K562 (cell line): Measurements from ENCODE around the gene ANXA3. TPM values are rescaled to one million over a fixed set of nuclear protein-coding genes. Genes with fewer than 3 reads are reported as not detected.

Experiments
- ATF7 ChIP-seq: fragments of 450-650 bp; IDR thresholded peaks from 2 replicates; pipeline ENCODE4 v1.7.1; 2014; ENCODE audit warnings: mild to moderate bottlenecking, moderate library complexity
- BCOR ChIP-seq: fragments of 450-650 bp; IDR thresholded peaks from 2 replicates; pipeline ENCODE4 v1.6.1; 2016
- ELF2 ChIP-seq: fragments of 250-450 bp; sonication (Bioruptor Pico); IDR thresholded peaks from 2 replicates; pipeline ENCODE4 v1.5.0; 2021; ENCODE audit warnings: mild to moderate bottlenecking
- HNRNPUL1 ChIP-seq: fragments of 200-400 bp; formaldehyde crosslinking; IDR thresholded peaks from 2 replicates; pipeline ENCODE4 v1.6.1; 2017; ENCODE audit warnings: low read length
- NCOA6 ChIP-seq: fragments of 450-650 bp; IDR thresholded peaks from 2 replicates; pipeline ENCODE4 v1.6.1; 2017; ENCODE audit warnings: mild to moderate bottlenecking
- NR2C2 ChIP-seq, 2 experiments: fragments of 200-800 bp in 1 of 2; sonication (Bioruptor generic) in 1 of 2; sonication (generic) in 1 of 2; formaldehyde crosslinking in 1 of 2; IDR thresholded peaks; 2 replicates each; pipeline versions ENCODE4 v1.6.1 to v1.8.0; 2016 to 2022; ENCODE audit warnings: mild to moderate bottlenecking in 1 of 2, missing compliant biosample characterization in 1 of 2, missing genetic modification characterization in 1 of 2, missing genetic modification reagents in 1 of 2
- SIX5 ChIP-seq, 2 experiments: IDR thresholded peaks; 2 replicates each; pipeline ENCODE4 v1.6.1; 2011; ENCODE audit warnings: low read length in 2 of 2, borderline replicate concordance in 1 of 2, low read depth in 1 of 2, mild to moderate bottlenecking in 1 of 2, moderate library complexity in 1 of 2; ENCODE audit not compliant: insufficient read depth in 1 of 2
- SMARCE1 ChIP-seq: fragments of 450-650 bp; IDR thresholded peaks from 2 replicates; pipeline ENCODE4 v1.7.1; 2016; ENCODE audit warnings: mild to moderate bottlenecking
- TAF1 ChIP-seq: IDR thresholded peaks from 2 replicates; pipeline ENCODE4 v1.6.1; 2011; ENCODE audit warnings: mild to moderate bottlenecking, low read length, moderate library complexity; ENCODE audit not compliant: insufficient read depth, control insufficient read depth, severe bottlenecking; ENCODE audit errors: extremely low read depth
- ZNF165 ChIP-seq: fragments of 250-450 bp; sonication (Bioruptor Pico); IDR thresholded peaks from 2 replicates; pipeline ENCODE4 v1.4.0; 2020; ENCODE audit warnings: borderline replicate concordance
- ZNF584 ChIP-seq: fragments of 200-800 bp; sonication (Bioruptor generic); IDR thresholded peaks from 2 replicates; pipeline ENCODE4 v1.6.1; 2016; ENCODE audit warnings: low read depth, mild to moderate bottlenecking, missing genetic modification characterization, missing compliant biosample characterization
- polyA plus RNA-seq, 8 experiments: library from polyadenylated mRNA; depleted of rRNA in 4 of 8; stranded (reverse) in 5 of 8; unstranded in 3 of 8; fragments of >200 nt; fragmentation: Nextera tagmentation in 2 of 8; fragmentation: Illumina TruSeq in 1 of 8; extraction: Ambion mirVana in 2 of 8; extraction: Trizol in 1 of 8; gene quantifications; 2 replicates each; pipeline versions ENCODE4 v1.2.1 to v1.2.3, GENCODE V29; 2011 to 2014; ENCODE audit warnings: inconsistent platforms in 1 of 8, missing spikeins in 1 of 8
- total RNA-seq, 7 experiments: library from RNA; depleted of rRNA in 6 of 7; stranded (reverse); fragments of >200 nt in 6 of 7; fragmentation: Illumina TruSeq in 2 of 7; extraction: Trizol in 2 of 7; gene quantifications; 2 replicates each; pipeline versions ENCODE4 v1.2.1 to v1.2.3, GENCODE V29; 2011 to 2021; ENCODE audit warnings: low replicate concordance in 1 of 7
- TF ChIP-seq, protein P1 (sequence below): fragments of 200-800 bp; sonication (Bioruptor generic); IDR thresholded peaks from 2 replicates; pipeline ENCODE4 v1.6.1; 2016; ENCODE audit warnings: missing genetic modification characterization, missing compliant biosample characterization
- TF ChIP-seq, protein P2 (sequence below), 2 experiments: fragments of 450-650 bp; IDR thresholded peaks; 2 replicates each; pipeline ENCODE4 v1.6.1; 2016
- TF ChIP-seq, protein P3 (sequence below): fragments of 250-450 bp; sonication (Bioruptor Pico); IDR thresholded peaks from 2 replicates; pipeline ENCODE4 v1.6.1; 2021; ENCODE audit warnings: mild to moderate bottlenecking
- TF ChIP-seq, protein P4 (sequence below): fragments of 200-800 bp; sonication (Bioruptor generic); IDR thresholded peaks from 2 replicates; pipeline ENCODE4 v1.6.1; 2017; ENCODE audit warnings: missing genetic modification characterization, missing compliant biosample characterization
- TF ChIP-seq, protein P5 (sequence below), 2 experiments: fragments of 450-650 bp; conservative IDR thresholded peaks; 2 replicates each; pipeline ENCODE4 v1.6.1; 2017; ENCODE audit warnings: mild to moderate bottlenecking in 2 of 2, moderate library complexity in 2 of 2

The ANXA3 gene
- total and polyA plus RNA-seq, 9 of the 15 experiments (the other 6 are each of a cell fraction or from before 2014, with no cell fraction given): 6.3 to 15.5 (median 9.8) TPM

DNA sequence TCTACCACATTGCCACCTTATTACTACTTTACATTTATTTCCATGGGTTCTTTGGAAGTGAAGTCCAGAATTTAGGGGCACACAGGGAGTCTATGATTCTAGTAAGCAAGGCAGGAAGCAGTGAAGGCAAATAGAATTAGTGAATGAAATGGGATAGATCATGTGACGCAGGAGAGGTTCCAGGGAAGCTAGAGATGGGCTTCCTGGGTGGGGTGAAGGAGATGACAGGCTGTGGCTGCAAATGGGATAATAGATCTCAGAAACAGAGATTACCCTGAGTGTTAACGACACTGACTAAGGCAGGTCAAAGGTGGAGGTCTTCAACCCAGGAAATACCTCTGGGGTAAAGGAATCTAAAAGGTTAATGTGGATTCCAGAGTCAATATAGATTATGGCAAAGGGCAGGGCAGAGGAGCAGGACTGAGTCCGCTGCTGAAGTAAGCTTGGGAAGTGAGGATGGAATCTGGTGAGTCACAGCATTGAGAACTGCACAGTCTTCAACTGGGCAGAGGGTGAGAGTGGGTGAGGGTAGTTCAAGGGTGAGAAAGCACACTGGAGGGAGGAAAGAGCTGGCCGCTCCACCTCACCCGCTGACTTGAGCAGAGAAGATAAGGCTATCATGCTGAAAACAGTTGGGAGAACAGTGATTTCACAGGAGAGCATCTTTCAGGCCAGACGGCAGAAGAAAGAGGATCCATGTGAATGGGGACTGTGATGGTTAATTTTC, 70.8 kb downstream of the ANXA3 start (continued):
- TF ChIP-seq, protein P1, sequence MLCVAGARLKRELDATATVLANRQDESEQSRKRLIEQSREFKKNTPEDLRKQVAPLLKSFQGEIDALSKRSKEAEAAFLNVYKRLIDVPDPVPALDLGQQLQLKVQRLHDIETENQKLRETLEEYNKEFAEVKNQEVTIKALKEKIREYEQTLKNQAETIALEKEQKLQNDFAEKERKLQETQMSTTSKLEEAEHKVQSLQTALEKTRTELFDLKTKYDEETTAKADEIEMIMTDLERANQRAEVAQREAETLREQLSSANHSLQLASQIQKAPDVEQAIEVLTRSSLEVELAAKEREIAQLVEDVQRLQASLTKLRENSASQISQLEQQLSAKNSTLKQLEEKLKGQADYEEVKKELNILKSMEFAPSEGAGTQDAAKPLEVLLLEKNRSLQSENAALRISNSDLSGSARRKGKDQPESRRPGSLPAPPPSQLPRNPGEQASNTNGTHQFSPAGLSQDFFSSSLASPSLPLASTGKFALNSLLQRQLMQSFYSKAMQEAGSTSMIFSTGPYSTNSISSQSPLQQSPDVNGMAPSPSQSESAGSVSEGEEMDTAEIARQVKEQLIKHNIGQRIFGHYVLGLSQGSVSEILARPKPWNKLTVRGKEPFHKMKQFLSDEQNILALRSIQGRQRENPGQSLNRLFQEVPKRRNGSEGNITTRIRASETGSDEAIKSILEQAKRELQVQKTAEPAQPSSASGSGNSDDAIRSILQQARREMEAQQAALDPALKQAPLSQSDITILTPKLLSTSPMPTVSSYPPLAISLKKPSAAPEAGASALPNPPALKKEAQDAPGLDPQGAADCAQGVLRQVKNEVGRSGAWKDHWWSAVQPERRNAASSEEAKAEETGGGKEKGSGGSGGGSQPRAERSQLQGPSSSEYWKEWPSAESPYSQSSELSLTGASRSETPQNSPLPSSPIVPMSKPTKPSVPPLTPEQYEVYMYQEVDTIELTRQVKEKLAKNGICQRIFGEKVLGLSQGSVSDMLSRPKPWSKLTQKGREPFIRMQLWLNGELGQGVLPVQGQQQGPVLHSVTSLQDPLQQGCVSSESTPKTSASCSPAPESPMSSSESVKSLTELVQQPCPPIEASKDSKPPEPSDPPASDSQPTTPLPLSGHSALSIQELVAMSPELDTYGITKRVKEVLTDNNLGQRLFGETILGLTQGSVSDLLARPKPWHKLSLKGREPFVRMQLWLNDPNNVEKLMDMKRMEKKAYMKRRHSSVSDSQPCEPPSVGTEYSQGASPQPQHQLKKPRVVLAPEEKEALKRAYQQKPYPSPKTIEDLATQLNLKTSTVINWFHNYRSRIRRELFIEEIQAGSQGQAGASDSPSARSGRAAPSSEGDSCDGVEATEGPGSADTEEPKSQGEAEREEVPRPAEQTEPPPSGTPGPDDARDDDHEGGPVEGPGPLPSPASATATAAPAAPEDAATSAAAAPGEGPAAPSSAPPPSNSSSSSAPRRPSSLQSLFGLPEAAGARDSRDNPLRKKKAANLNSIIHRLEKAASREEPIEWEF (CRISPR knock-in tag): no peak
- TF ChIP-seq, protein P2, sequence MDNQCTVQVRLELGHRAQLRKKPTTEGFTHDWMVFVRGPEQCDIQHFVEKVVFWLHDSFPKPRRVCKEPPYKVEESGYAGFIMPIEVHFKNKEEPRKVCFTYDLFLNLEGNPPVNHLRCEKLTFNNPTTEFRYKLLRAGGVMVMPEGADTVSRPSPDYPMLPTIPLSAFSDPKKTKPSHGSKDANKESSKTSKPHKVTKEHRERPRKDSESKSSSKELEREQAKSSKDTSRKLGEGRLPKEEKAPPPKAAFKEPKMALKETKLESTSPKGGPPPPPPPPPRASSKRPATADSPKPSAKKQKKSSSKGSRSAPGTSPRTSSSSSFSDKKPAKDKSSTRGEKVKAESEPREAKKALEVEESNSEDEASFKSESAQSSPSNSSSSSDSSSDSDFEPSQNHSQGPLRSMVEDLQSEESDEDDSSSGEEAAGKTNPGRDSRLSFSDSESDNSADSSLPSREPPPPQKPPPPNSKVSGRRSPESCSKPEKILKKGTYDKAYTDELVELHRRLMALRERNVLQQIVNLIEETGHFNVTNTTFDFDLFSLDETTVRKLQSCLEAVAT (IDR thresholded peaks at IDR 0.05): 0 out of 4 replicates have a peak, but pooled peaks of 1 of the 2 experiments have one; percentile 30
- TF ChIP-seq SMARCE1: peak; percentile 79
- TF ChIP-seq, protein P3, sequence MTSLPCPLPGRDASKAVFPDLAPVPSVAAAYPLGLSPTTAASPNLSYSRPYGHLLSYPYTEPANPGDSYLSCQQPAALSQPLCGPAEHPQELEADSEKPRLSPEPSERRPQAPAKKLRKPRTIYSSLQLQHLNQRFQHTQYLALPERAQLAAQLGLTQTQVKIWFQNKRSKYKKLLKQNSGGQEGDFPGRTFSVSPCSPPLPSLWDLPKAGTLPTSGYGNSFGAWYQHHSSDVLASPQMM: no peak
- TF ChIP-seq, protein P4, sequence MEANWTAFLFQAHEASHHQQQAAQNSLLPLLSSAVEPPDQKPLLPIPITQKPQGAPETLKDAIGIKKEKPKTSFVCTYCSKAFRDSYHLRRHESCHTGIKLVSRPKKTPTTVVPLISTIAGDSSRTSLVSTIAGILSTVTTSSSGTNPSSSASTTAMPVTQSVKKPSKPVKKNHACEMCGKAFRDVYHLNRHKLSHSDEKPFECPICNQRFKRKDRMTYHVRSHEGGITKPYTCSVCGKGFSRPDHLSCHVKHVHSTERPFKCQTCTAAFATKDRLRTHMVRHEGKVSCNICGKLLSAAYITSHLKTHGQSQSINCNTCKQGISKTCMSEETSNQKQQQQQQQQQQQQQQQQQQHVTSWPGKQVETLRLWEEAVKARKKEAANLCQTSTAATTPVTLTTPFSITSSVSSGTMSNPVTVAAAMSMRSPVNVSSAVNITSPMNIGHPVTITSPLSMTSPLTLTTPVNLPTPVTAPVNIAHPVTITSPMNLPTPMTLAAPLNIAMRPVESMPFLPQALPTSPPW: peak; percentile 36; the same call in 1 of the 2 replicates
- peak; percentile 70; the same call in 1 of the 2 replicates for TF ChIP-seq BCOR
- peak; percentile 95 for TF ChIP-seq ZNF584 (CRISPR knock-in tag)
- peak; percentile 36 for TF ChIP-seq TAF1
- no peak for TF ChIP-seq NR2C2 (CRISPR knock-in tag; IDR thresholded peaks at IDR 0.05)
- peak; percentile 70 for TF ChIP-seq NR2C2 (tag; IDR thresholded peaks at IDR 0.05)
- TF ChIP-seq ELF2 (CRISPR knock-in tag): no peak
- TF ChIP-seq, protein P5, sequence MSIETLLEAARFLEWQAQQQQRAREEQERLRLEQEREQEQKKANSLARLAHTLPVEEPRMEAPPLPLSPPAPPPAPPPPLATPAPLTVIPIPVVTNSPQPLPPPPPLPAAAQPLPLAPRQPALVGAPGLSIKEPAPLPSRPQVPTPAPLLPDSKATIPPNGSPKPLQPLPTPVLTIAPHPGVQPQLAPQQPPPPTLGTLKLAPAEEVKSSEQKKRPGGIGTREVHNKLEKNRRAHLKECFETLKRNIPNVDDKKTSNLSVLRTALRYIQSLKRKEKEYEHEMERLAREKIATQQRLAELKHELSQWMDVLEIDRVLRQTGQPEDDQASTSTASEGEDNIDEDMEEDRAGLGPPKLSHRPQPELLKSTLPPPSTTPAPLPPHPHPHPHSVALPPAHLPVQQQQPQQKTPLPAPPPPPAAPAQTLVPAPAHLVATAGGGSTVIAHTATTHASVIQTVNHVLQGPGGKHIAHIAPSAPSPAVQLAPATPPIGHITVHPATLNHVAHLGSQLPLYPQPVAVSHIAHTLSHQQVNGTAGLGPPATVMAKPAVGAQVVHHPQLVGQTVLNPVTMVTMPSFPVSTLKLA (conservative IDR thresholded peaks at IDR 0.05): peak in 1 of 2 experiments; percentile 59; a peak in 1 of 4 replicates
- TF ChIP-seq SIX5 (IDR thresholded peaks at IDR 0.05; ENCODE audit: borderline replicate concordance in 1 of 2, insufficient read depth in 1 of 2, low read depth in 1 of 2, low read length in 2 of 2): no peak
- peak; percentile 23; the same call in 1 of the 2 replicates for TF ChIP-seq ATF7
- TF ChIP-seq NCOA6: no peak
- no peak for TF ChIP-seq ZNF165 (CRISPR knock-in tag)
- TF ChIP-seq HNRNPUL1: no peak
